Mammary epithelial cell (primary cell): Measurements from ENCODE around the gene TPST1.

Experiments
- EZH2 ChIP-seq: IDR thresholded peaks from 2 replicates; pipeline ENCODE4 v1.6.1; 2012; ENCODE audit warnings: low read length, inconsistent platforms, borderline replicate concordance
- TF ChIP-seq, protein P1 (sequence below), 2 donors: IDR thresholded peaks in 1 of 2; conservative IDR thresholded peaks in 1 of 2; 2 replicates each; pipeline ENCODE4 v1.5.1; 2011 to 2012; ENCODE audit warnings: inconsistent platforms in 2 of 2, low read length in 2 of 2, mild to moderate bottlenecking in 2 of 2, control low read depth in 1 of 2, low read depth in 1 of 2; ENCODE audit not compliant: insufficient read depth in 1 of 2; ENCODE audit errors: extremely low read depth in 1 of 2

DNA sequence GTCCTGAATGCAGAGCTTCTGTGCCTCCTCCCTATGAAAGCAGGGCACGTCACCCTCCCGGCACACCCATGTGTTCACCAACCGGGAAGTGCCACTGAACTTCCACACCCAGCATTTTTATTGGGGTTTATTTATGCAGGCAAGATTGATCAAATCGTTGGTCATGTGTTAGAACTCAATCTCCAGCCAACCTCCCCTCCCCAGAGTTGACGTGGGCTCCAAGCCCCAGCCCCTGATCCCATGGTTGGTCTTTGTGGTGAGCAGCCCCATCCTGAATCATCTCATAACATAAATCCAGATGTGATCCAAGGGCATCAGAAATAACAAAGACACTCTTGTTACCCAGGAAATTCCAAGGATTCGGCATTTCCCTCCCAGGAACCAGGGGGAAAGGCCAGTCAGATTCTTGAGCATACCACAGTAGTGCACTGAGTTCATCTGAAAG, 151.2 kb downstream of the TPST1 start:
- TF ChIP-seq, protein P1, sequence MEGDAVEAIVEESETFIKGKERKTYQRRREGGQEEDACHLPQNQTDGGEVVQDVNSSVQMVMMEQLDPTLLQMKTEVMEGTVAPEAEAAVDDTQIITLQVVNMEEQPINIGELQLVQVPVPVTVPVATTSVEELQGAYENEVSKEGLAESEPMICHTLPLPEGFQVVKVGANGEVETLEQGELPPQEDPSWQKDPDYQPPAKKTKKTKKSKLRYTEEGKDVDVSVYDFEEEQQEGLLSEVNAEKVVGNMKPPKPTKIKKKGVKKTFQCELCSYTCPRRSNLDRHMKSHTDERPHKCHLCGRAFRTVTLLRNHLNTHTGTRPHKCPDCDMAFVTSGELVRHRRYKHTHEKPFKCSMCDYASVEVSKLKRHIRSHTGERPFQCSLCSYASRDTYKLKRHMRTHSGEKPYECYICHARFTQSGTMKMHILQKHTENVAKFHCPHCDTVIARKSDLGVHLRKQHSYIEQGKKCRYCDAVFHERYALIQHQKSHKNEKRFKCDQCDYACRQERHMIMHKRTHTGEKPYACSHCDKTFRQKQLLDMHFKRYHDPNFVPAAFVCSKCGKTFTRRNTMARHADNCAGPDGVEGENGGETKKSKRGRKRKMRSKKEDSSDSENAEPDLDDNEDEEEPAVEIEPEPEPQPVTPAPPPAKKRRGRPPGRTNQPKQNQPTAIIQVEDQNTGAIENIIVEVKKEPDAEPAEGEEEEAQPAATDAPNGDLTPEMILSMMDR (conservative IDR thresholded peaks at IDR 0.05 in 1 of 2, IDR thresholded peaks at IDR 0.05 in 1 of 2; ENCODE audit: extremely low read depth in 1 of 2, insufficient read depth in 1 of 2, low read depth in 1 of 2, low read length in 2 of 2), result no peak
- no peak for TF ChIP-seq EZH2
